ENCODE data around the gene CUL5.

DNA sequence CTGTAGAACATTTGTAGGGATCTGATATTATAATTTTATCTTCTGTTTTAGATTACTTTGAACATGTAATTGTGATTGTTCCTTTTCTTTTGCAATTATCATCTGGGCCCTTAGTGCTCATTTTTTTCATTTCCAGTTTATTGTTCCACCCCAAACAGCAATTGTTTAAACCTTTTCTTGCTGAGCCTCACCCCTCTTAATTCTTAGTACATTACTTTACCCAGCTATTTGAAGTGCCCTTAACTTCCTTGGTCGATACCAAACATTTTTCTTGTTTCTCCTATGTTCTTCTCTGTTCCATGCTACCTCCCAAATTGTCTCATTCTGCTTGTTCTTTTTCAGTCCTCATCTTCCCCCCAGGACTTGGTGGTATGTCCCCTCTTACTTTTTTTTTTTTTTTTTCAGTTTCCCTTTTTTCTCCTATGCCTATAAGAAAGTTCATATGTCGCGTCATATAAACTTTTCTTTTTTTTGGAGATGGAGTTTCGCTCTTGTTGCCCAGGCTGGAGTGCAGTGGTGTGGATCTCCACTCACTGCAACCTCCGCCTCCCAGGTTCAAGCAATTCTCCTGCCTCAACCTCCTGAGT is 3.5 kb downstream of the CUL5 start:
- TF ChIP-seq, protein P1, sequence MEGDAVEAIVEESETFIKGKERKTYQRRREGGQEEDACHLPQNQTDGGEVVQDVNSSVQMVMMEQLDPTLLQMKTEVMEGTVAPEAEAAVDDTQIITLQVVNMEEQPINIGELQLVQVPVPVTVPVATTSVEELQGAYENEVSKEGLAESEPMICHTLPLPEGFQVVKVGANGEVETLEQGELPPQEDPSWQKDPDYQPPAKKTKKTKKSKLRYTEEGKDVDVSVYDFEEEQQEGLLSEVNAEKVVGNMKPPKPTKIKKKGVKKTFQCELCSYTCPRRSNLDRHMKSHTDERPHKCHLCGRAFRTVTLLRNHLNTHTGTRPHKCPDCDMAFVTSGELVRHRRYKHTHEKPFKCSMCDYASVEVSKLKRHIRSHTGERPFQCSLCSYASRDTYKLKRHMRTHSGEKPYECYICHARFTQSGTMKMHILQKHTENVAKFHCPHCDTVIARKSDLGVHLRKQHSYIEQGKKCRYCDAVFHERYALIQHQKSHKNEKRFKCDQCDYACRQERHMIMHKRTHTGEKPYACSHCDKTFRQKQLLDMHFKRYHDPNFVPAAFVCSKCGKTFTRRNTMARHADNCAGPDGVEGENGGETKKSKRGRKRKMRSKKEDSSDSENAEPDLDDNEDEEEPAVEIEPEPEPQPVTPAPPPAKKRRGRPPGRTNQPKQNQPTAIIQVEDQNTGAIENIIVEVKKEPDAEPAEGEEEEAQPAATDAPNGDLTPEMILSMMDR (conservative IDR thresholded peaks at IDR 0.05 in 1 of 2, IDR thresholded peaks at IDR 0.05 in 1 of 2; ENCODE audit: extremely low read depth in 1 of 2, insufficient read depth in 1 of 2, low read depth in 1 of 2, low read length in 2 of 2): no peak
- no peak for TF ChIP-seq EZH2 (IDR thresholded peaks at IDR 0.05; ENCODE audit: borderline replicate concordance, low read length)
